Measurements from ENCODE around the gene GNB2. TPM values are rescaled to one million over a fixed set of nuclear protein-coding genes. Genes with fewer than 3 reads are reported as not detected.
A peak's percentile ranks its signal among the peaks of the same experiment; 100 is the strongest.
"Not testable (repeated sequence)": the region's sequence is repeated elsewhere in the genome, so short reads cannot be mapped to it uniquely, and the experiment has no call there.

GNB2 gene
- polyA plus RNA-seq, 10 donors, result 110 to 181 (median 147) TPM

DNA sequence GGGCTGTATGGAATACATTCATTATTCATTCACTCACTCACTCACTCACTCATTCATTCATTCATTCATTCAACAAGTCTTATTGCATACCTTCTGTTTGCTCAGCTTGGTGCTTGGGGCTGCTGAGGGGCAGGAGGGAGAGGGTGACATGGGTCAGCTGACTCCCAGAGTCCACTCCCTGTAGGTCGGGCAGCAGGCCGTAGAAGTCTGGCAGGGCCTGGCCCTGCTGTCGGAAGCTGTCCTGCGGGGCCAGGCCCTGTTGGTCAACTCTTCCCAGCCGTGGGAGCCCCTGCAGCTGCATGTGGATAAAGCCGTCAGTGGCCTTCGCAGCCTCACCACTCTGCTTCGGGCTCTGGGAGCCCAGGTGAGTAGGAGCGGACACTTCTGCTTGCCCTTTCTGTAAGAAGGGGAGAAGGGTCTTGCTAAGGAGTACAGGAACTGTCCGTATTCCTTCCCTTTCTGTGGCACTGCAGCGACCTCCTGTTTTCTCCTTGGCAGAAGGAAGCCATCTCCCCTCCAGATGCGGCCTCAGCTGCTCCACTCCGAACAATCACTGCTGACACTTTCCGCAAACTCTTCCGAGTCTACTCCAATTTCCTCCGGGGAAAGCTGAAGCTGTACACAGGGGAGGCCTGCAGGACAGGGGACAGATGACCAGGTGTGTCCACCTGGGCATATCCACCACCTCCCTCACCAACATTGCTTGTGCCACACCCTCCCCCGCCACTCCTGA, 49.1 kb downstream of the GNB2 start:
- DNase-seq, result no peak

DNA sequence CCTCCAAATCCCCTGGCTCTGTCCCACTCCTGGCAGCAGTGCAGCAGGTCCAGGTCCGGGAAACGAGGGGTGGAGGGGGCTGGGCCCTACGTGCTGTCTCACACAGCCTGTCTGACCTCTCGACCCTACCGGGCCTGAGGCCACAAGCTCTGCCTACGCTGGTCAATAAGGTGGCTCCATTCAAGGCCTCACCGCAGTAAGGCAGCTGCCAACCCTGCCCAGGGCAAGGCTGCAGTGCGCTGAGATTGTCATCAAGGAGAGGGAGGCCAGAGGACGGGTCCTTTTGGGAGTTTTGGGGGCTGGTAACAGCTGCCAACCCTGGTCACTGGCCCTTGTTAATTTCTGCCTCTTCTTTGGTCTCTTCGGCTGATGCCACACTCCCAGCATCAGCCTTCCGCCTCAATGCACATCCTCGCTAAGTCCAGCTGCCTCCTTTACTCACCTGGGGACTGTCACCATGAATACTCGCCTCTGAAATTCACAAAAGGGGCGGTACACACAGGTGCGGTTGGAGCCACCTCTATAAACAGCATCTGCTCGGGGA, 50.3 kb downstream of the GNB2 start:
- no peak for DNase-seq

DNA sequence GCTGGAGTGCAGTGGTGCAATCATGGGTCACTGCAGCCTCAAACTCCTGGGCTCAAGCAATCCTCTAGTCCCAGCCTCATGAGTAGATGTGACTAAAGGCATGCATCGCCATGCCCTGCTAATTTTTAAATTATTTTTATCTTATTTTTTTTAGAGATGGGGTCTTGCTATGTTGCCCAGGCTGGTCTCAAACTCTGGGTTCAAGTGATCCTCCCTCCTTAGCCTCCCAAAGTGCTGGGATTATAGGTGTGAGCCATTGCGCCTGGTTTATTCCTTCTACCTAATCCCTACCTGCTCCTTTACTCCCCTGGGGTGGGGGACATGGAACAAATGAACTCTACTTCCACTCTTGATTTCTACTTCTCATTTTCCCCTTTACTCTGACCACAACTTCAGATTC, 50.8 kb downstream of the GNB2 start:
- not testable (repeated sequence) for DNase-seq

DNA sequence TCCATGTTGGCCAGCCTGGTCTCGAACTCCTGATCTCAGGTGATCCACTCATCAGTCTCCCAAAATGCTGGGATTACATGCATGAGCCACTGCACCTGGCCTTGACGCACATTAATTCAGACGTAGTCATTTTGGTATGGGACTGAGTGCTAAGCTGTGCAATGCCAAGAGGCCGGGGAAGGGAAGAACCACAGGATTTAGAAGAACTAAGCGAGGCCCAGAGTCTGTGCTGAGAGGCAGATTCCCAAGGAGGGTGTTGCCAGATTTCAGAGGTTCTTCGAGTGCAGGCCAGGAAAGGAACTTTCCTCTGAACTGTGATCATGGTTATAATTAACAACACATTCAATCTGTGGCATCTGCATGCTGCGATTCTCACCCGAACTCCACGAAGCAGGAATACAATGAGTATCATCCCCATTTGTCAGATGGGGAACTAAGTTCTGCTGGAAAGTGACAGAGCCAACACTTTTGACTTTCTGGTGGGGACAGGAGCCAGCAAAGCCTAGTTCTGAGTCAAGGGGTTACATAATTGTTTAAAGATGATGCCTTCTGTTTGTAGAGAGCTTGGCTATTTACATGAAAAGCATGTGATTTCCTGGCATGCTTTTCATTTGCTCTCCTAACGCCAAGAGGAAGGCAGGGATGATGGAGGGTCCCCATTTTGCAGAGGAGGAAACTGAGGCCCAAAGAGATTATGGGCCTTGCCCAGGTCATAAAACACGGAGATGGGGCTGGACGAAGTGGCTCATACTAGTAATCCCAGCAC, 53.6 kb downstream of the GNB2 start:
- DNase-seq, result peak; percentile 77 to 85 (median 81)

DNA sequence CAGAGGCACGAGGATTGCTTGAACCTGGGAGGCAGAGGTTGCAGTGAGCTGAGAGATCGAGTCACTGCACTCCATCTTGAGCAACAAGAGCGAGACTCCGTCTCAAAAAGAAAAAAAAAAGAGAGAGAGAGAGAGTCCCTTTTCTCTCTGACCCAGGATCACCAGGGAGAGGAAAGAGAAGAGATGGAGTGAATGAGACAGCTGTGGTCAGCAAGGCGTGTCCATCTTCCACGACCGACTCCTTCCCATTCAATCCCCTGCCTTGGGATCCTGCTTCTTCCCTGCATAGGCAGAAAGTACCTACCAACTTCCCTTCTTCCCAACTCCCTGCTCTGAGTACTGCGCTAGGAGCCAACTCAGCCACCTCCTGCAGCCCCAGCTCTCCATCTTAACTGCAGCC, 54.7 kb downstream of the GNB2 start:
- DNase-seq, result no peak

Other genes with a start within 250 kb of the GNB2 start
- 1 to 10 TPM; 4.0 to 7.6 (median 5.4) TPM for gene ZCWPW1, start 245.0 kb upstream of the GNB2 start, polyA plus RNA-seq (ENCODE audit: insufficient read length in 10 of 10)
- gene MEPCE, start 243.9 kb upstream of the GNB2 start, polyA plus RNA-seq (ENCODE audit: insufficient read length in 10 of 10), result 10 to 100 TPM; 25.2 to 38.4 (median 33.6) TPM
- 10 to 100 TPM in 8 of 10 donors, 1 to 10 TPM in 2; 7.7 to 18.0 (median 12.0) TPM for gene PPP1R35, start 237.2 kb upstream of the GNB2 start, polyA plus RNA-seq (ENCODE audit: insufficient read length in 10 of 10)
- gene SPACDR, start 209.5 kb upstream of the GNB2 start, polyA plus RNA-seq (ENCODE audit: insufficient read length in 10 of 10), result 1 to 10 TPM in 8 of 10 donors, under 1 TPM in 2; 0.86 to 3.5 (median 1.4) TPM
- gene TSC22D4, start 194.5 kb upstream of the GNB2 start, polyA plus RNA-seq (ENCODE audit: insufficient read length in 10 of 10), result 10 to 100 TPM; 30.3 to 46.3 (median 40.1) TPM
- gene NYAP1, start 189.8 kb upstream of the GNB2 start, polyA plus RNA-seq (ENCODE audit: insufficient read length in 10 of 10), result 1 to 10 TPM; 1.1 to 3.4 (median 1.7) TPM
- gene AGFG2, start 134.5 kb upstream of the GNB2 start, polyA plus RNA-seq (ENCODE audit: insufficient read length in 10 of 10), result 10 to 100 TPM in 5 of 10 donors, 1 to 10 TPM in 5; 8.6 to 12.5 (median 9.8) TPM
- gene SAP25, start 99.8 kb upstream of the GNB2 start, polyA plus RNA-seq (ENCODE audit: insufficient read length in 10 of 10), result 1 to 10 TPM; 1.5 to 5.3 (median 2.6) TPM
- 10 to 100 TPM; 16.7 to 30.5 (median 22.7) TPM for gene LRCH4, start 87.6 kb upstream of the GNB2 start, polyA plus RNA-seq (ENCODE audit: insufficient read length in 10 of 10)
- 1 to 10 TPM in 4 of 10 donors, under 1 TPM in 6; 0.74 to 2.0 (median 0.94) TPM for gene FBXO24, start 87.4 kb upstream of the GNB2 start, polyA plus RNA-seq (ENCODE audit: insufficient read length in 10 of 10)
- 100 to 1,000 TPM; 202 to 371 (median 254) TPM for gene PCOLCE, start 71.4 kb upstream of the GNB2 start, polyA plus RNA-seq (ENCODE audit: insufficient read length in 10 of 10)
- gene MOSPD3, start 61.2 kb upstream of the GNB2 start, polyA plus RNA-seq (ENCODE audit: insufficient read length in 10 of 10), result 10 to 100 TPM; 11.8 to 20.0 (median 15.8) TPM
- 1 to 10 TPM in 4 of 10 donors, under 1 TPM in 6; 0.46 to 1.4 (median 0.98) TPM for gene TFR2, start 32.2 kb upstream of the GNB2 start, polyA plus RNA-seq (ENCODE audit: insufficient read length in 10 of 10)
- gene ACTL6B, start 17.3 kb upstream of the GNB2 start, polyA plus RNA-seq (ENCODE audit: insufficient read length in 10 of 10), result under 1 TPM in 1 of 10 donors, not detected in 9; 0.14 TPM
- gene GIGYF1, start 20.5 kb downstream of the GNB2 start, polyA plus RNA-seq (ENCODE audit: insufficient read length in 10 of 10), result 10 to 100 TPM; 18.0 to 36.2 (median 26.0) TPM
- 10 to 100 TPM; 13.6 to 33.1 (median 18.9) TPM for gene POP7, start 32.4 kb downstream of the GNB2 start, polyA plus RNA-seq (ENCODE audit: insufficient read length in 10 of 10)
- gene EPO, start 46.7 kb downstream of the GNB2 start, polyA plus RNA-seq (ENCODE audit: insufficient read length in 10 of 10), result under 1 TPM in 1 of 10 donors, not detected in 9; 0.10 TPM
- gene ZAN, start 59.9 kb downstream of the GNB2 start, polyA plus RNA-seq (ENCODE audit: insufficient read length in 10 of 10), result not detected
- gene EPHB4, start 153.8 kb downstream of the GNB2 start, polyA plus RNA-seq (ENCODE audit: insufficient read length in 10 of 10), result 10 to 100 TPM; 38.5 to 78.6 (median 48.4) TPM
- 10 to 100 TPM; 12.5 to 25.7 (median 16.5) TPM for gene SLC12A9, start 179.0 kb downstream of the GNB2 start, polyA plus RNA-seq (ENCODE audit: insufficient read length in 10 of 10)
- gene TRIP6, start 193.6 kb downstream of the GNB2 start, polyA plus RNA-seq (ENCODE audit: insufficient read length in 10 of 10), result 10 to 100 TPM; 29.3 to 58.6 (median 39.7) TPM
- gene SRRT, start 201.4 kb downstream of the GNB2 start, polyA plus RNA-seq (ENCODE audit: insufficient read length in 10 of 10), result 100 to 1,000 TPM in 3 of 10 donors, 10 to 100 TPM in 7; 76.6 to 115 (median 94.7) TPM
- 1 to 10 TPM; 1.2 to 3.1 (median 2.4) TPM for gene UFSP1, start 216.0 kb downstream of the GNB2 start, polyA plus RNA-seq (ENCODE audit: insufficient read length in 10 of 10)
- 10 to 100 TPM; 29.8 to 96.0 (median 59.5) TPM for gene ACHE, start 222.1 kb downstream of the GNB2 start, polyA plus RNA-seq (ENCODE audit: insufficient read length in 10 of 10)